GM21576 (cell line): ENCODE measurements around the gene GABRG3.
"Not testable (repeated sequence)": the region's sequence is repeated elsewhere in the genome, so short reads cannot be mapped to it uniquely, and the experiment has no call there.

ENCODE experiments used
- ATAC-seq: cut with Tn5 transposase; IDR thresholded peaks from one replicate; pipeline ENCODE4 v1.9.1; 2021; ENCODE audit warnings: mild to moderate bottlenecking, moderate library complexity; ENCODE audit not compliant: unreplicated experiment

Gene GABRG3

DNA sequence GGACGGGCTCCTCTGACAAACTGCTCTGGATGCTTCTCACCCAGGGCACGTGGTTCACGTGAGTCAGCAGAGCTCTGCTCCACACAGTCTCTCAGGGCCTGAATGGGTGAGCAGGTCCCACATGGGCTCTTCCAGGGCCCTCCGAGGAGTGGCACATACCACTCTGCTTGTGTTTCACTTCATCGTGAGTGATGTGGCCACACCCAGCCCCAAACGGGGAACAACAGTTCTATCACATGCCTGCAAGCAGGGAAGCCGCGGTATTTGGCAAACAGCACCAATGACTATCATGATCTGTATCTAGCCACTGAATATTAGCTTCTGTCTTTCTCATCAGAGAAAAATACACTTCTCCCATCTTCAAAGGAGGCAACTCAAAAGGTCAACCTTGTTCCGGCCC, 352.8 kb downstream of the GABRG3 start:
- no peak for ATAC-seq

DNA sequence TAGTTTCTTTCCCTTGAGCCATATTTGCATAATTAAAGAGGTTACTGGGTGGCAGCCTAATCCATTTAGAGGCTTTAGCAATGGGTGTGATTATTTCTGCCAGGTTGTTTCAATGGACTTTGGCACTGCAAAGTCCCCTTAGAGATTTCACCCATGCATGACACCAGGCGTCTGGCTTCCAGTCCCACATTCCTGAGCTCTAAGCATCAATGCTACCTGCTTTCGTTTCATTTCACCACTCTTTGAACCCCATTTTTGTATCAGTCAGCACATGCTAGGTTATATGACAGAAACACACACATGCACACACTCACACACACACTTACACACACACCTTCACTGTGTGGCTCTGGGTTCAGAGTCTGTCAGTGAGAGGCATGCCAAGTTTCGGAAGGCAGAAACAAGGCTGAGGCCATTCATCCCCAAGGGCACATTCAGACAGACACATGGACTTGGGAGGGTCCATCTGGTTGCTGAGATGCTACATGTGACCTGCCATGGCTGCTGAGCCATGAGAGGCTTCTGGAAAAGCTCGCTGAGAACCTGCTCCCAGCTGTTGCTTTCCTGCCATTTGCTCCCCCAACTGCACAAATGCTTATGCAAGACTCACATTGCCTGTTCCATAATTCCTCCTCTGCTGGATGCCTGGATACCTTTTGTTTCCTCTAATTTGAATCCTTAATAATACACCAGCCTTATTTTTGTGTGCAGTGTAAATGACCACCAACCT, 354.1 kb downstream of the GABRG3 start:
- ATAC-seq: no peak

DNA sequence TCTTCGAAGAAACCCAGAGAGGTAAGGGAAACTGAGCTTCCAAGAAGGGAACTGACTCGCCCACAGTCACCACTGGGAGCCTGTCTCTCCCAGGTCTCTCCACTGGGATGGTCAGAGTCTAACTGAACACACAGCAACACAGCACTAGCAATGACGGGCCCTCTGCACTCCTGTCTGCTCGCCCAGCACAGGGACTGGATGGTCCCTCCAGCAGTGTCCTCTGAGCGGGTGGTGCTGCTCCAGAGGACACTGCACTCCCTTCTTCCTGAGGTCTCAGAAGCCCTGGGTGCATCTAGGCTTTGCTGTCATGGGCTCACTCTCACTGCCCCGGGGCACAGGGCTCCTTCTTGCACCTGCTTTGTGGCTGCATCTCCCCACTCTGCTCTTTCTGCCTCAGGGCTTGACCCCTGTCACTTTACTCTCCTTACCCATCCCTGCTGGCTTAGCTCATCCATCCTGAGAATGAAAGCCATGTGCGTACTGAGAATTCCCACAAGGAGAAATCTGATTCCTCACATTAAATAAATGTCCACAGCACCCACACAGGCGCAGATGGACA, 356.6 kb downstream of the GABRG3 start:
- no peak for ATAC-seq

DNA sequence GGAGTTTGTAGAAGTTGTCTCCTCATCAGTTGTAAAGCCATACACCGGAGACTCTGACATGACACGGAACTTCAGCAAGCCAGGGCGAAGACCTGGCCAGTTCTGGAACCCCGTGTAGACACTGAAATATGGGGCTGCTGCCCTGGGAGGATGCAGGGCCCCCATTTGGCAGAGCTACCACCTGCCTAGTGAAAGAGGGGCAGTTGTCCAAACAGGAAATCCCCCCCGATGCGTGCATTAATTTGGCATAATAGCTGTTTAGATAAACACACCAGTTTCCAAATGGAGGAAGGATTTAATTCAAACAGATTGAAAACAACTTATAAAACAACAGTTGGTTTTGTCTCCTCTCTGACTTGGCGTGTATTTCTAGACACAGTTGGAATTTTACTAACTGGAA, 357.2 kb downstream of the GABRG3 start:
- ATAC-seq: no peak

DNA sequence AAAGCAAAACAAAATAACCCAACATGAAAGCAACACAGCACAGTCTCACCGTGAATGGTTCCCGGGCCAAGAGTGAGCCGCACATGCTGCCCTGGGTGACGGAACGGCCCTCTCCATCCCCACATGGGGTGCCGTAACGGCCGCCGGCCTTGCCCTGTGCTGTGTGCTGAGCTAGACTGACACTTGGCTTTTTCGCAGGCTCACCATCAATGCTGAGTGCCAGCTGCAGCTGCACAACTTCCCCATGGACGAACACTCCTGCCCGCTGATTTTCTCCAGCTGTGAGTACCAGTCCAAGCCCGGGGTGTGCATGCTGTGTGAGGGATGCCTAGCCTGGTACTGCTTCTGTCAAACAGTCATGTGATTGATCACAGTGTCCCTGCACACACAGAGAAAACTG, 357.6 kb downstream of the GABRG3 start:
- ATAC-seq: no peak

DNA sequence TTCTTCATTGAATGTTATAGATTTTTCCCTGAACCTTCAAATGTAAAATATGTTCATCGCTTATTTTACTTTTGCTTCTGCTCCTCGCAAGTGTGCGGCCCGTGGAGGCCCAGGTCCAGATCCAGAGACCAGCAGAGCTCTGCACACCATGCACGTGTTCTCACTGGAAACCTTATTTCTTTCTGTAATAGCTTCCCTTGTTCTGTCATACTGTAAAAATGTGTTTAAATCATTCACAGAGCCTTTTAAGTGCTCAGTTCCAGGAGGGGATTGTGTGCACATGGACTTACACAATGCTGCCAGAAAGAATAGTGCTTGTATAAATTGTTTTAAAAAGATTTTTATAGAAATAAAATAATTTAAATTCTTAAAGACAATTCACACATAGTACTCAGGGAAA, 359.3 kb downstream of the GABRG3 start:
- no peak for ATAC-seq

DNA sequence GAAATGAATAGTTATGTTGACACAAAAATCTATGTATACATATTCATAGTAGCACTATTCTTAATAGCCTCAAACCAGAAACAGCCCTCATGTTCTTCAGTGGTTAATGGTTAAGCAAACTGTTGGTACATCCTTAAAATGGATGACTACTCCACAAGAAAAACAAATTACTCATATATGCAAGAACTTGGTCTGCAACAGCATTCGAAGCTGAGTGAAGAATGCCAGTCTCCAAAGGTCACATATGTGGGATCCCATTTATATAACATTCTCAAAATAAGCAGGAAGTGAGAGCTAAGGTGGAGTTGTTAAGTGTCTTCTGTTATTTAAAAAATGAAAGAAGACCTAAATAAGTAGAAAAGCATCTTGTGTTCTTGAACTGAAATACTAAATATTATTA, 365.7 kb downstream of the GABRG3 start:
- no peak for ATAC-seq

DNA sequence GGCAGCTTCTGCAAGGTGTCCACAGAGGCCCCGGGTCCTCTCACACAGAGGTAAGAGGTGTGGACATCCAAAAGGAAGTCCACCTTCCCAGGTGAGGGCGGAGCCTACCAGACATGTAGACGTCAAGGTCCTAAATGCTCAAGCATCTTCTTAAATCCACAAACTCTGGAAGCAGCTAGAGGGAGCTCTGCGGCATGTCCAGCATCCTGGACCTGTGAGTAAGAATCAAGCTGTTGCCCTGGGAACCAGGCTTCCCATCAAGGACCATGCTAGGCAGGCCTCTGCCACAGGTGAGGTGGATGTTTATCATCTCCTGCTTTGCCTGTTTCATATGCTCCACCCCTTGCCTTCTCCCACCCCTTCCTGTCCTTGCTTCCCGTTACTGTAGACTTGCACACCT, 368.2 kb downstream of the GABRG3 start:
- ATAC-seq: no peak

DNA sequence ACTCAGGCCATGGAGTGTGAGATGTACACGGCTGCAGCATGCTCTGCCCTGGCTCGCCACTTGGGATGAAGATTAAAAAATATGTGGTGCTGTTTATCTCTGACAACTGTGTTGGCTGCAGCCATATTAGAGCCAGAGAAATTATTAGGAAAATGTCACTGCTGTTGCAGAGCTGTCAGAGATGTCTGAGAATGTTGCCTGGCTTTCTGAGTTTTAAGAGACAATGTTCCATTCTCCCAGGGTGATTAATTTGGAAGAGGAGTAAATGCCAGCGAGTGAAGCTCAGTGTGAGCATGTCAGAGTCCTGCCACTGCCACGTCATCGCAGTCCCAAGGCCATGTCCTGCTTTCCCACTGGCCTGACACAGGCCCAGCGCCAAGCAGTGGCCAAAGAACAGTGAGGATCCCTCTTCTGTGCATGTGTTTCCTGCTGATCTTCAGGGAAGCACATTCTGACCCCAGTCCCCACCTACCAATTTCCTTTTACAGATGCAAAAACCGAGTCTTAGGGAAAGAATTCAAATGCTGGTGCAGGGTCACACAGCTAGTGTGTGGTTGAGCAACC, 370.9 kb downstream of the GABRG3 start:
- ATAC-seq: no peak

DNA sequence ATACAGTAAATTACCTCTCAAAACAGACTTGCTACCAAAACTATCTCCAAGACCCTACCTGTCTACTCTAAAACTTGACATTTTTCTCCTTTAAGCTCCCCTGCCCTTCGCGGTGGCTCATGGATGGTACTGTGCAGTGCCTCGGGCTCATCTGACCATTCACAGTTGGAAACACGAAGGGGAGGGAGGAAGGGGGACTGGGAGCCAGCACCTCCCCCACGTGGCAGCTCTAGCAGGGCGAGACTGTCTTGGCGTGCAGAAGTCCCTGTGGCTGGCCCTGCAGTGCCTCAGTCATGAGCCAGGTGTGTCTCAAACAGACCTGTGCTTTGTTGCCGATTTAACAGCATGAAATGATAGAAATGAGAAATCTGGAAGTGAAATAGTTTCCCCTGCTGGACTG, 372.0 kb downstream of the GABRG3 start:
- no peak for ATAC-seq

DNA sequence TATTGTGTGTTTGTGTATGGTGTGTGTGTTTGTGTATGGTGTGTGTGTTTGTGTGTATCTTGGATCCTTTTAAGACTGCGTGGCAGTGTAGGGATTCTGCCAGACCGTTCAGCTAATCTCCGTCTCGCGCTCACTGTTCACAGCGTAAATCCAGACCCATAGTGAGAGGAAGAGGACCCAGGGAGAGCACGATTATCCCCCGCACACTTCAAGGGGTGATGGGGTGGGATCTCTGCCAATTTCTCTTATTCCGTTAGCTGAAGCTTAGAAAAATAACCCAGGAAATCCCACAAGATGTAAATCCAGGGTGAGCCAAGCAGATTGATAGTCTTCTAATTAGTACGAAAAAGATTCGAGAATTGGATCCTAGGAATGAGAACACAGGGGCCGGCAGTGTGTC, 381.2 kb downstream of the GABRG3 start:
- no peak for ATAC-seq

DNA sequence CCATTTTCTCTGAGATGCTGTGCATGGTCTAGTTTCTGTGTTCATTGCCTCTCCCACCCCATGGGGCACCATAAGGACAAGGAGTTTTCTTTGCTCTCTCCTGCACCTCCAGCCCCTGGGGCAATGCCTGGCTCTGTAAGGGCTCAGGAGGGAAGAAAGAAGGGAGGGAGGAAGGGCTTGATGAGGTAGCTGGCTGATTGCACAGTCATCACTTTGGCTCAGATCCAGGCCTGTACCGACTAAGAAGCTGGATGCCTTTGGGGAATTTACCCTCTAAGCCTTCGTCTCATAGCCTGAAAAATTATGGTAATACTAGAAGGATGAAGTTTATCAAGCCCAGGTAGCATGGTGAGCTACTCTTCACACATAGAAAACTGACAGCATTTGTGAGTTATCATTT, 382.9 kb downstream of the GABRG3 start:
- ATAC-seq: no peak

DNA sequence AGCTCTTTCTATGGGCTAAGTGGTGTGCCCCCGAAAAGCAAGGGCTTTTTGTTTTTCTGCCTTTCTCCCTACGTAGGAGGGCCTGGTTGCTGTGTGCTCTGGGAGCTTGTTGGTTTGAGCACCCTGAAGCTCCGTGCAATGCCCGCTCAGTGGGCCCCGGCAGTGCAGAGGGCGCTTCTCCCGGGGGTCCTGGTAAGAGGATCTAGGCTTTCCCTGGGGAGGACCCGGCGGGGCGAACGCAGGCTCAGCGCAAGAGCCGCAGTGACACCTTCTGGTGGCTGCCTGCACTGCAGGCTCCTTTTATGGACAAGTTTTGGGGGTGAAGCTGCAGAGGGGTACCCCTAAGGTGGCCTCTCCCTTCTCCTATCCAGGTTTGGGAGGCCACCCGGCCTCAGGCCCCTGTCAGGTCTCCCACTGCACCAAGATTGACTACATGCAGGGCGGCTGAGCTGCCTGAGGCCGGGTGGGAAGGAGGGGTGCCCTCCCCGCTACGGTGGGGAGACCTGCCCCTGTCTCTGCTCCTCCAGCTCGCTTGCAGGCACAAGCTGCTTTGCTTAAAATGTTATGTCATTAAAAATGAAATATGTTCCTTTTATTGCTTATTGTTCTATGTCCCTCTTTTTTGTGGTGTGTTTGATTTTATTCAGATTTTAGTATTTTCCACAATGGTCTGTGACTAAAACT, 387.9 kb downstream of the GABRG3 start:
- ATAC-seq: no peak

DNA sequence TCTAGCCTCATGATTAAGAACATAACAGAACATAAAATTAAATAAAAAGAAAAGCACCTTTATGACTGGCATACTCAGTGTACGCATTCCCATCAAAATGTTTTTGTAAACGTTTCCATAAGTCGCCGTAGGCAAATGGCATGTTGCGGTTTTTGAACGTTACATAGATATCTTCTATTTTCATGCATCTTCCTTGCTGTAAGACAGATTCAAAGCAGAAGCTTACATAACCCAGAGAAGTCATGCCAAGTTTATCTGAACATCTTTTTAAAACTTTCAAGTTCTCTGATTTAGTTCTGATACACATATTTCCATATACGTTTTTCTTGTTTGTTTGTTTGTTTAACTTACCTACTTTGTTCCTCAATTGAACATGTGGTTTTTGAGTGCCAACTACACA, 388.6 kb downstream of the GABRG3 start:
- ATAC-seq: no peak

DNA sequence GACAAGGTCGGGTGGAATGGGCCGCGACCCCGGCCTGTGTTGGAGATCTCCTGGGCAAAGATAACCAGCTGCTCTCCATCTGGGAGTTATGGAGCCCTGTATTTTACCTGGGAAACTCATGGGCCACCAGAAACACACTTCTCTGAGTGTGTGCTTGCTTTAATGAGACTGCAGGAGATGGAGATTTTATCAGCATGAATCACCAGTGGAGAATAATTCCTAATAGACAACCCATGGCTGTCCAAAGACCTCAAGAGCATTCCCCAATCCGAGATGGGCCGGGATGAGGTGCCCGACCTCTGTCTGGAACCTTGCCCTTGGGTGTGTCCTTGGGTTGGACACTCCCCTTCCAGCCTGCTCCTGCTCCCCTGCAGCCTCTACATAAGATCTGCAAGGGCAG, 389.3 kb downstream of the GABRG3 start:
- no peak for ATAC-seq

DNA sequence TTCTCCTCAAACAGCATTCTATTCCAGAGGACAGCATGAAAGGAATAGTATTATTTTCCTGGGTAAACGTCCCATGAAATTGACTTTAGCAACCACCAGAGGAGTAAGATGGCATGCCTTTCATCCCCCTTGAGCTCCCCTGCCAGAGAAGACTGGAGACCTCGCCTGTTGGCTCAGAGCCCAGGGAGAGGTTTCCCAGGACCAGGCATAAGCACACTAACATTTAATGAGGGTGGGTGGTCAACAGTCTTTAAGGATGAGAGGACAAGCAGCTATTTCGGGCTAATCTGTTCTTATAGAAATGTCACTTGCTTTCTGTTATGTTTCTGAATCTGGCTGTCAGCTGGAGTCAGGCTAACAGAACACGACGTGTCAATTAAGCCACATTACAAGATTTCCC, 390.5 kb downstream of the GABRG3 start:
- ATAC-seq: no peak

DNA sequence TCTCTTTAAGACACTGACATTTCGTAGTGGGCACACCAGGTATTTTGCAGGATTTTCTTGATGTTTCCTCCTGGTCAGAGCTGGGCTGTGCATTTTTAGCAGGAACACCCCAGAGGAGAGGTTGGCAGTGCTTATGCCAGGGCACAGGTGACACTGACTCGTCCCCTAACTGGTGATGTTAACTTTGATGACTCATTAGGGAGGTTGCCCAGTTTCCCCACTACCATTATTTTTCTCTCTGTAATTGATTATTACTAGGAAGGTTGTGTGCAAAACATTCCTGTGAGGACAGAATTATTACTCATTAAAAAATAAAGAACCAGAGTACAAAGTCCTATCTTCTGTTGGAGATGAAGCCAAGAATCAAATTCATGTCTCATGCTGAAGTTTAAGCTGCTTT, 394.5 kb downstream of the GABRG3 start:
- ATAC-seq: no peak

DNA sequence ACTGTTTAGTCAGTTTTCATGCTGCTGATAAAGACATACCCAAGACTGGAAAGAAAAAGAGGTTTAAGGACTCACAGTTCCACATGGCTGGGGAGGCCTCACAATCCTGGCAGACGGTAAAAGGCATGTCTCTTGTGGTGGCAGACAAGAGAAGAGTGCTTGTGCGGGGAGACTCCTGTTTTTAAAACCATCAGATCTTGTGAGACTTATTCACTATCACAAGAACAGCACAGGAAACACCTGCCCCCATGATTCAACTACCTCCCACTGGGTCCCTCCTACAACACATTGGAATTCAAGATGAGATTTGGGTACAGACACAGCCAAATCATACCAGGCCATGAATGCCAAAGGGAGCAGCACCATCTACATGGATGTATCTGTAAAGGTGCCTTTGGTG, 406.4 kb downstream of the GABRG3 start:
- not testable (repeated sequence) for ATAC-seq

DNA sequence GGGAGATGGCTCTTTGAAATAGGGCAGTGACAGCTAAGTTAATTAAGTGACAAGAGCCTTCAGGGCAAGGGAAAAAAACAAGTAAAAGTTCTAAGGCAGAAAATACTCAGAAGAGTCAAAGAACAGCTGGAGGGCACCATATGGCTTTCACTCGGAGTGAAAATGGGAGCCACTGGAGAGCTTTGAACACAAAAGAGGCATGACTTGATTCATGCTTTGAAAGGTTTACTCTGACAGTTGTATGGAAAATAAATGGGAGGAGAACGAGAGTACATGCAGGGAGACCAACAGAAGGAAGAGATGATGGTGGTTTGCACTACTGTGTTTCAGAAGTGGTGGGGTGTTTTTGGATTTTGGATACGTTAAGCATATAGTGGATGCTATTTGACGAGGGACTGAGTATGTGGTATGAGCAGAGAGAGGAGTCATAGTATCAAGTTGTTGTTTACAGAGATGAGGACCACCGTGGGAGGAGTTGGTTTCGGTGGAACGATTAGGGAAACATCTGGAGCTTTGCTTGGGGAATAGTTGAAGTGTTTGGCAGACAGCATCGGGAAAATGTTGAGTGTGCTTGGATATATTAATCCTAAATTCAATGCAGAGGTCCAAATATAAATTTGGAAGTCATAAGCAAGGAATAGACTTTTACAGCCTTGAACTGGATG, 411.5 kb downstream of the GABRG3 start:
- no peak for ATAC-seq

DNA sequence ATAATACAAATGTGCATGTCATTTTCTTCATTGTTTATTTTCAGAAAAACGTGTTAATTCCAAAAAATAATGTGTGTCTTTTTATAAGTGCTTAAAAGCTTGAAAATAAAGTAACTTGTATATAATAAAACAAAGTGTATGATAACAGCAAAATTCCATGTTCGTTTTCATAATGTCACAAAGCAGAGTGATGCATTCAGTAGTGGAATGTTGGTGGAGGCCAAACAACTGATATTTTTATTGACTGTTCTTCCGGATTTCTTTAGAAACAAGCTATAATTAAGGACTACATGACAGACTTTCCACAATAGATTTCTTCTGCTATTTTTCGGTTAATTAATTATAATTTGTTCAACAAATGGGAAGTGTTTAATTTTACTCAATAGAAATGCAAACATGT, 412.7 kb downstream of the GABRG3 start:
- no peak for ATAC-seq

DNA sequence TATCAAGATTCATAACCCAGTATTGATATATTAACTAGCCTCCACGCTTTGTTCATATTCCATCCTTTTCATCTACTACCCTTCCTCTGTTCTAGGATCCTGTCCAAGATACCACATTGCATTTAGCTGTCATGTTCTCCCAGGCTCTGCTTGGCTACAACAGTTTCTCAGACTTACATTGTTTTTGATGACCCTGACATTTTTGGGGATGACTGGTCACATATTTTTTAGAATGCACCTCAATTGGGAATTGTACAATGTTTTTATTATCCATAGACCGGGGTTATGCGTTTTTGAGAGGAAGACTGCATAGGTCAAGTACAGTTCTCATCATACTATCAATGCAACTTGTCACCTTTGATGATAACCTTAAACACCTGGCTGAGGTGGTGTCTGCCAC, 421.2 kb downstream of the GABRG3 start:
- no peak for ATAC-seq

DNA sequence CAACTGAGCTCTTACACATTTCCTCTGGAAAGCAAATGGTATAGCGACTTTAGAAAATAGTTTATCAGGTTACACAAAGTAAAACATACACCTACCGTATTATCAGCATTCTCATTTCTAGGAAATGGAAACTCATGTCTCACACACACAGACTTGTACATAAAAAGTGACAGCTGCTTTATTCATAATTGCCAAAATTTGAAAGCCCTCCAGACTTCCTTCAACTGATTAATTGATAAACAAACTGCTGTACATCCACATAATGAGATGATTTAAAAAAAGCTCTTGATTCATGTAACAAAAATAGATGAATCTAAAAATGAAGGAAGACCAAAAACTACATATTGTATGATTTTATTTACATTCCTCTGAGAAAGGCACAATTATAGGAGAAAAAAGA, 425.5 kb downstream of the GABRG3 start:
- ATAC-seq: no peak
